ENCODE data around the gene H2AZ2.

Gene H2AZ2

DNA sequence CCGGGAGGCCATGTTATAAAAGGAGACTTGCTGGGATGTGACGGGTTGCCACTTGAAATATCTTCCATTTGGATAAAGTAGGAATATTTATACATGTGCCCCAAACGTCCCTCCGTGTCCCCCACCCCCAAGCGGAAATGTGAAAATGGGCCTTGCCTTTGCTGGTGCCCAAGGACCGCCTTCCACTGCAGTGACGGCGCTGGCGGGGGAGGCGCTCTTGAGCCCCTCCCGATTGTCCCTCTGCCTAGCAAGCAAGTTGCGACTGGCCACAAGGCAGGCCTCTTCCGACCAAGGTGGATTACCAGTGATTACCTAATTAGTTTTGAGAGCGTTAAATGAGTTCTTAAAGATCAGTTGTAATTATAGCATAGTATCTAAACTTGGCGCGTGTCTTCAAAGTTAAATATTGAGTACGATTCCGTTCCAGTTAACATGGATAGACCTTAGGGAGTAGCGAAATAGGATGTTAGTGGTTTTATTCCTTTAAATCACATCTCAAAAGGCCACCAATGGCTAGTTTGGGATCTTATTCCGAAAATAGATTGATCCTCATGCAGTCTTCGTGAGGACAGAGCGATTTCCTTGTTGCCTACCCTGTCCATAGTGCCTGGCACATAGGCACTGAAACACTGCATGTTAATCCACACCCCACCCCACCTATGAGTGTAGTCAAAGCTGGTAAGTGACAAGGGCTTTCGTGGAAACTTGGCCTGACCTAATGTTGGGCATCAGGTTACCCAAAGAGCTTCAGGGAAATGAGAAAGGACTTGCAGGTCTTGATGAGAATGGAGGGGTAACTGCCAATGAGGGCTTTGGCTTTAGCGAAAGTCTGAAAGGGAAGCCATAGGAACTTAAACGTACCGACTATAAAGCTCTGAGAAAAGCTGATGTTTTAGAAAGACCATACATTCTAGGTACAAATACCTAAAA, 50.3 kb downstream of the H2AZ2 start:
- WGBS (ENCODE audit: insufficient coverage, insufficient read length), result no CpG with 5 or more reads among the region's 26 CpGs
- Histone ChIP-seq H3K27ac (ENCODE audit: low read length) (no peak overlapping the region), H3K36me3 (ENCODE audit: control insufficient read depth, insufficient read depth, low read length) (peaks cover 28% of the 10 kb centered on the region; the same call in 1 of the 2 replicates), H3K4me1 (ENCODE audit: control insufficient read depth, insufficient read depth, low read length) (no peaks in the 10 kb centered on the region), H3K27me3 (ENCODE audit: control insufficient read depth, insufficient read depth, low read length) (no peaks in the 10 kb centered on the region), H3K9me3 (ENCODE audit: control insufficient read depth, insufficient read depth, low read length) (no peaks in the 10 kb centered on the region), H3K4me3 (ENCODE audit: low read length) (peak overlapping the region; percentile 85)
- DNase-seq (ENCODE audit: low read depth, low spot score), result no peak

GRCh38 chr7:44796504-44797328, 51.2 kb downstream of the H2AZ2 start, which contains the start of gene PPIA:
TSS of gene PPIA (plus strand) at chr7:44796681. CDS start at chr7:44796725, 44 bp downstream.
- no peak within 1 kb of the TSS for H3K27ac ChIP-seq (ENCODE audit: low read length)
- H3K4me3 ChIP-seq (ENCODE audit: low read length), result peak within 1 kb of the TSS; percentile 85
- peak; percentile 96 for DNase-seq (ENCODE audit: low read depth, low spot score)
- no peaks in the 10 kb centered on the region for H3K27me3 ChIP-seq (ENCODE audit: control insufficient read depth, insufficient read depth, low read length)
- H3K36me3 ChIP-seq (ENCODE audit: control insufficient read depth, insufficient read depth, low read length), result peaks cover 20% of the 10 kb centered on the region; the same call in 1 of the 2 replicates
- H3K4me1 ChIP-seq (ENCODE audit: control insufficient read depth, insufficient read depth, low read length), result no peaks in the 10 kb centered on the region
- no CpG with 5 or more reads among the region's 99 CpGs for WGBS (ENCODE audit: insufficient coverage, insufficient read length)
- no peaks in the 10 kb centered on the region for H3K9me3 ChIP-seq (ENCODE audit: control insufficient read depth, insufficient read depth, low read length)

DNA sequence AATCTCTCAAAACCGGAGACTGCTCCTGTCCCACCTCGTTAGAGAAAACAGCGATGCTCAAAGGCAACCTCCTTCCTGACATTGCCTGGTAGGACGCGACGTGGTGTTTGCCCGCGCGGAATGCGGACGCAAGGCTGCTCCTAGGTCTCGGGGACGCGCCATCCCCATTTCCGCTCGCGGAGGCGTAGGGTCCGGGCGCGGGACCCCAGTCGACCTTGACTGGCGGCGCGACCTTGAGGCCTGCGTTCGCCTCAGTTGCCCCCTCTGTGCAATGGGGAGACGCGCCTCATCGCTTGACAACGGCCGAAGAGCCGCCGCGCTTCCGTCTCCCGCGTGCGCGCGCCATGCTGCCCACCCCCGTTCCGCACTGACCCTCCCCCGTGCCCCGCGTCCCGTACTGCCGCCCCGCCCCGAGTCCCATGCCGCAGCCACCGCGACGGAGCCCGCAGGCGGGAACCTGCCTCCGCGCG, 51.8 kb downstream of the H2AZ2 start:
- WGBS (ENCODE audit: insufficient coverage, insufficient read length), result no CpG with 5 or more reads among the region's 59 CpGs
- H3K4me1 ChIP-seq (ENCODE audit: control insufficient read depth, insufficient read depth, low read length), result no peaks in the 10 kb centered on the region
- H3K36me3 ChIP-seq (ENCODE audit: control insufficient read depth, insufficient read depth, low read length), result peaks cover 18% of the 10 kb centered on the region; the same call in 1 of the 2 replicates
- no peak for DNase-seq (ENCODE audit: low read depth, low spot score)
- H3K27me3 ChIP-seq (ENCODE audit: control insufficient read depth, insufficient read depth, low read length), result no peaks in the 10 kb centered on the region
- H3K4me3 ChIP-seq (ENCODE audit: low read length), result peak overlapping the region; percentile 85; the same call in 1 of the 2 replicates
- no peak overlapping the region for H3K27ac ChIP-seq (ENCODE audit: low read length)
- no peaks in the 10 kb centered on the region for H3K9me3 ChIP-seq (ENCODE audit: control insufficient read depth, insufficient read depth, low read length)

DNA sequence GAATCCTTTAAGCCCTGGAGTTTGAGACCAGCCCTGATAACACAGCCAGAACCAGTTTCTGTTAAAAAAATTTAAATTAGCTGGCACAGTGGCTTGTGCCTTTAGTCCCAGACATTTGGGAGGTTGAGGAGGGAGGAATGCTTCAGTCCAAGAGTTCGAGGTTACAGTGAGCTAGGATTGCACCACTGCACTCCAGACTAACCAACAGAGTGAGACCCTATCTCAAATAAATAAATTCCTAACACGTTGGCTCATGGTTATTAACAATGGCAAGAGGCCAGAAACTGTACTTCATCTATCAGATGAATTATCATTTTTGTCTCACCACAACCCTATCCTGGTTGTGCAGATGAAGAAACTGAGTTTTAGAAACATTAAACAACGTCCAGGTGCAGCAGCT, 53.6 kb downstream of the H2AZ2 start:
- no peaks in the 10 kb centered on the region for H3K27me3 ChIP-seq (ENCODE audit: control insufficient read depth, insufficient read depth, low read length)
- no peak overlapping the region for H3K4me3 ChIP-seq (ENCODE audit: low read length)
- H3K4me1 ChIP-seq (ENCODE audit: control insufficient read depth, insufficient read depth, low read length), result no peaks in the 10 kb centered on the region
- no CpG with 5 or more reads among the region's 3 CpGs for WGBS (ENCODE audit: insufficient coverage, insufficient read length)
- no peak overlapping the region for H3K27ac ChIP-seq (ENCODE audit: low read length)
- no peaks in the 10 kb centered on the region for H3K9me3 ChIP-seq (ENCODE audit: control insufficient read depth, insufficient read depth, low read length)
- H3K36me3 ChIP-seq (ENCODE audit: control insufficient read depth, insufficient read depth, low read length), result peaks cover 7% of the 10 kb centered on the region; the same call in 1 of the 2 replicates
- no peak for DNase-seq (ENCODE audit: low read depth, low spot score)

DNA sequence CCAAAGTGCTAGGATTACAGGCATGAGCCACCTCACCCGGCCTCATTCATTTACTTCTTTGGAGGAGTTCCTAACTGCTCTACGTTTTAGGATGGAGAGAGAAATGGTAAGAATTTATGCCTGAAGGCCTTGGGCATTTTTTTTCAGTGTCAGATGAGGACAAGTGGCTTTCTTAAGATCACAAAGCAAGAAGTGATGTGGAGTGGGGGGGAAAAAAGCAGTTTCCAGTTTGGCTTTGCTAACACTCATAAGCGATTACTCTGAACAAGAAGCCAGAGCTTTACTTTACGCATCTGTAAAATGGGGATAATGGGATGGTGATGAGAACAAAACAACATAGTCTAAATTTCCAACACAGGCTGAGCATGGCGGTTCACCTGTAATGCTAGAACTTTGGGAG, 54.0 kb downstream of the H2AZ2 start:
- no peaks in the 10 kb centered on the region for H3K27me3 ChIP-seq (ENCODE audit: control insufficient read depth, insufficient read depth, low read length)
- H3K4me3 ChIP-seq (ENCODE audit: low read length), result no peak overlapping the region
- no peaks in the 10 kb centered on the region for H3K9me3 ChIP-seq (ENCODE audit: control insufficient read depth, insufficient read depth, low read length)
- H3K27ac ChIP-seq (ENCODE audit: low read length), result no peak overlapping the region
- H3K4me1 ChIP-seq (ENCODE audit: control insufficient read depth, insufficient read depth, low read length), result no peaks in the 10 kb centered on the region
- no peak for DNase-seq (ENCODE audit: low read depth, low spot score)
- no CpG with 5 or more reads among the region's 5 CpGs for WGBS (ENCODE audit: insufficient coverage, insufficient read length)
- H3K36me3 ChIP-seq (ENCODE audit: control insufficient read depth, insufficient read depth, low read length), result peaks cover 7% of the 10 kb centered on the region; the same call in 1 of the 2 replicates

GRCh38 chr7:44791278-44792219, 56.3 kb downstream of the H2AZ2 start:
- Histone ChIP-seq H3K4me3 (ENCODE audit: low read length) (no peak overlapping the region), H3K4me1 (ENCODE audit: control insufficient read depth, insufficient read depth, low read length) (no peaks in the 10 kb centered on the region), H3K9me3 (ENCODE audit: control insufficient read depth, insufficient read depth, low read length) (no peaks in the 10 kb centered on the region), H3K27me3 (ENCODE audit: control insufficient read depth, insufficient read depth, low read length) (no peaks in the 10 kb centered on the region), H3K27ac (ENCODE audit: low read length) (no peak overlapping the region), H3K36me3 (ENCODE audit: control insufficient read depth, insufficient read depth, low read length) (no peaks in the 10 kb centered on the region)
- no peak for DNase-seq (ENCODE audit: low read depth, low spot score)
- no CpG with 5 or more reads among the region's 8 CpGs for WGBS (ENCODE audit: insufficient coverage, insufficient read length)

DNA sequence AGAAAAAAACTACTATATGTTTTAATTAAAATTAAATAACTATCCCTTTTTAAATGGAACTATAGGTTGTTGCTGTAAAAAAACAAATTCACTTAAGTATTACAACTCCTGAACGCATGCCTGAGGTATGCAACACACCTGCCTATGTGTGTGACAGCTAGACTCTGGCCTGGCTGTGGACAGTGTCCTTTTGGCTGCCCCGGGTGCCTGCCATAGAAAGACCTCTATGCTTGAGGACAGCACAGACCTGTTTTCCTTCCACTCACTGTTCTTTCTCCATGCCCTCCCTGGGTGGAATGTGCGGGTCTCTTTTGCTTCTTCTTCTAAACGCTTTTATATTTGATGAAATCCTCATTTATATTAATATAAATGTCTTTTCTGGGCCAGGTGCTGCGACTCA, 57.9 kb downstream of the H2AZ2 start:
- H3K4me1 ChIP-seq (ENCODE audit: control insufficient read depth, insufficient read depth, low read length), result no peaks in the 10 kb centered on the region
- no peak overlapping the region for H3K4me3 ChIP-seq (ENCODE audit: low read length)
- no CpG with 5 or more reads among the region's 5 CpGs for WGBS (ENCODE audit: insufficient coverage, insufficient read length)
- no peak overlapping the region for H3K27ac ChIP-seq (ENCODE audit: low read length)
- H3K27me3 ChIP-seq (ENCODE audit: control insufficient read depth, insufficient read depth, low read length), result no peaks in the 10 kb centered on the region
- no peak for DNase-seq (ENCODE audit: low read depth, low spot score)
- no peaks in the 10 kb centered on the region for H3K9me3 ChIP-seq (ENCODE audit: control insufficient read depth, insufficient read depth, low read length)
- no peaks in the 10 kb centered on the region for H3K36me3 ChIP-seq (ENCODE audit: control insufficient read depth, insufficient read depth, low read length)

DNA sequence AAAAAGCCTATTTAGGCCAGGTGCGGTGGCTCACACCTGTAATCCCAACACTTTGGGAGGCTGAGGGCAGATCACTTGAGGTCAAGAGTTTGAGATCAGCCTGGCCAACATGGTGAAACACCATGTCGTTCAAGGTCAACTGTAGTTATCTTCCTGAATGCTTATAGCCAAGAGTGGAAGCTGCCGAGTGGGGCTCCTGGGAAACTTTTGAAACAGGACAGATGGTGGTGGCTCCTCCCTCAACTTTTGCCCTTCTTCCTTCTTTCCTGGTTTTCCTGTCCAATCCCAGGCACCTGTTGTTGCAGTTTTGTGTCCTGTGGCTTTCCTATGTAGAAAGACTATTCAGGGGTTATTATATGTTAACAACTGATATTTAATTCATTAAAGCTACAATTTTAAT, 60.1 kb downstream of the H2AZ2 start:
- no peak for DNase-seq (ENCODE audit: low read depth, low spot score)
- WGBS (ENCODE audit: insufficient coverage, insufficient read length), result no CpG with 5 or more reads among the region's 3 CpGs
- no peak overlapping the region for H3K27ac ChIP-seq (ENCODE audit: low read length)
- no peaks in the 10 kb centered on the region for H3K27me3 ChIP-seq (ENCODE audit: control insufficient read depth, insufficient read depth, low read length)
- no peak overlapping the region for H3K4me3 ChIP-seq (ENCODE audit: low read length)
- no peaks in the 10 kb centered on the region for H3K9me3 ChIP-seq (ENCODE audit: control insufficient read depth, insufficient read depth, low read length)
- no peaks in the 10 kb centered on the region for H3K4me1 ChIP-seq (ENCODE audit: control insufficient read depth, insufficient read depth, low read length)
- H3K36me3 ChIP-seq (ENCODE audit: control insufficient read depth, insufficient read depth, low read length), result no peaks in the 10 kb centered on the region

DNA sequence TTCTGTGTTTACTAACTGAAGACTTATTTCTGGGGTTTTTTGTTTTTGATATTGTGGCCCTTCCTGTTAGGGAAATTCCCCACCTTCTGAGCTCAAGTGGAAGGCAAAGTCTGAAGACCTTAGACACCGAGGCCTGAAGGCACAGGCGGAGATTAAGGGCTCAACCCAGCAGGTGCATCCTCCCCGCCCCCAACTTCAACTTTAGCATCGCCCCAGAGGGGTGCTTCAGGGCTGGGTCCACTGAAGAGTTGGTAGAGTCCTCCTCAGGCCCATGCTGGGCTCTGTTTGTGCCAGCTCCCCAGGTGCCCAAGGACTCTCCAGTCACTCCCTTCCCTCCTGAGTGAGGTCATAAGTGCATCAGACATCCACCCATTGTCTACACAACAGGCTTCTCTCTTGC, 60.8 kb downstream of the H2AZ2 start:
- H3K36me3 ChIP-seq (ENCODE audit: control insufficient read depth, insufficient read depth, low read length), result no peaks in the 10 kb centered on the region
- H3K27me3 ChIP-seq (ENCODE audit: control insufficient read depth, insufficient read depth, low read length), result no peaks in the 10 kb centered on the region
- DNase-seq (ENCODE audit: low read depth, low spot score), result no peak
- H3K4me3 ChIP-seq (ENCODE audit: low read length), result no peak overlapping the region
- H3K9me3 ChIP-seq (ENCODE audit: control insufficient read depth, insufficient read depth, low read length), result no peaks in the 10 kb centered on the region
- no peaks in the 10 kb centered on the region for H3K4me1 ChIP-seq (ENCODE audit: control insufficient read depth, insufficient read depth, low read length)
- WGBS (ENCODE audit: insufficient coverage, insufficient read length), result no CpG with 5 or more reads among the region's 4 CpGs
- no peak overlapping the region for H3K27ac ChIP-seq (ENCODE audit: low read length)

Measured in iPS DF 6.9 (cell line).